Brain microvascular endothelial cell (primary cell): ENCODE results near the gene SDK1.

Experiments used
- DNase-seq: peaks from one replicate; pipeline ENCODE4 v3.0.0-alpha.2; 2020
- H3K27ac ChIP-seq: fragments of 250-450 bp; sonication (Bioruptor Pico); 2 replicates; pipeline ENCODE4 v1.5.1; 2020; ENCODE audit warnings: mild to moderate bottlenecking, moderate library complexity
- H3K27me3 ChIP-seq: fragments of 250-450 bp; sonication (Bioruptor Pico); replicated peaks from 2 replicates; pipeline ENCODE4 v1.5.1; 2020; ENCODE audit warnings: mild to moderate bottlenecking
- H3K36me3 ChIP-seq: fragments of 250-450 bp; sonication (Bioruptor Pico); replicated peaks from 2 replicates; pipeline ENCODE4 v1.5.1; 2020; ENCODE audit warnings: mild to moderate bottlenecking
- H3K4me3 ChIP-seq: 2 replicates; pipeline ENCODE4 v1.5.1; 2011; ENCODE audit warnings: low read depth, mild to moderate bottlenecking, control low read depth, low read length, moderate library complexity
- CTCF ChIP-seq: IDR thresholded peaks from 2 replicates; pipeline ENCODE4 v1.5.1; 2011; ENCODE audit warnings: low read depth, mild to moderate bottlenecking, moderate library complexity, low read length, control low read depth, inconsistent platforms; ENCODE audit errors: missing control alignments
- in situ Hi-C: cut with HindIII; loops from 2 replicates; pipeline ENCODE4 v1.10.0; 2017; ENCODE audit warnings: low sequenced_read_pairs, low pct_ligation_motif_present

Gene SDK1

GRCh38 chr7:4246536-4246935, 945.5 kb downstream of the SDK1 start:
- no peak for DNase-seq
- Histone ChIP-seq H3K36me3 (no peaks in the 10 kb centered on the region), H3K27me3 (no peaks in the 10 kb centered on the region), H3K27ac (no peak overlapping the region), H3K4me3 (no peak overlapping the region)
- TF ChIP-seq CTCF, result no peak
- in situ Hi-C loops, result no loop called here

DNA sequence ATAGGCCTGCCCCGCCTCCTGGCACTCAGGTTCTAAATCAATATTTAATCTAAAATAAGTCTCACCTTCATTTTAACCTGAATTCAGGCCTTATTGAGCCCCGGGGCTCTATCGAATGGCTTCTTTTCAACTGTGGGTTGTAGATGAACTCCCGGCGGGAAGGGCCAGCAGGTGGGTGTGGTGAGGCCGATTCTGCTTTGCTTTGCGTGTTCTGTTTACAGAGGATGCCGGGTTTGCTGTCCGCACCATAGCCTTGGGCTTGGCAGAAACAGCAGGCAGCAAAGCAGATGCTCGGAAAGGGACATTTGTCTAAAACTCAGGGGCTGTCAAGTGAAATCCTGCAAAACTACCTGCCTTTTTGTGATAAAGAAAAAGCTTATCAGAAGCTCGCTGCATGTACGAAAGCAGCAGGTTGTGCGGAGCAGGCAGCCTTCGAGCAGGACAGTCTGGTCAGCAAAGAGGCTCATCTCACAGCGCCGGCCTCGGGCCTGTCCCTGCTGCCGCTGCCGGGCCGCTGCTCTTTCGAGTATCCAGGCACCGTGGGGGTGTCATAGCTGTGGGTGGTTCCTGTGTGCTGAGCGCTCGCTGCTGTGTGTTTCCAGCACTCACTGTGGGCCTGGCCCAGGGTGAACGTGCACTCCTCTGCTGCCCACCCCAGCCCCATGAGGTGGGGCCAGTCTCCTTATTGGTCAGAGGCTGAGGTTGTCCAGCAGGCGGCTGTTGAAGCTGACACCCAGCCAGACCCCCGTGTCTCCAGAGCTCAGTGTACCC, 946.2 kb downstream of the SDK1 start:
- Histone ChIP-seq H3K4me3 (no peak overlapping the region), H3K36me3 (no peaks in the 10 kb centered on the region), H3K27ac (no peak overlapping the region), H3K27me3 (no peaks in the 10 kb centered on the region)
- in situ Hi-C loops, result no loop called here
- TF ChIP-seq CTCF, result no peak
- DNase-seq, result no peak

DNA sequence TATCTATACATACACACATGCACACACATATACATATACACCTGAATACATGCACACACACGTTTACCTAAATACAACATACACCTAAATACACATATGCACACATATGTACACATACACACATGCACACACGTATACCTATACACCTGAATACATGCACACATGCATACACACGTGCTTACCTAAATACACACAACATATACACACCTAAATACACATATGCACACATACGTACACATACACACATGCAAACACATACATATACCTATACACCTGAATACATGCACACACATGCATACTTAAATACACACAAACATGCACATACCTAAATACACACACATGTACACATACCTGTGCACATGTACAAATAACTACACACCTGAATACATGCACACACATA, 947.2 kb downstream of the SDK1 start:
- DNase-seq, result no peak
- Histone ChIP-seq H3K27me3 (no peaks in the 10 kb centered on the region), H3K4me3 (no peak overlapping the region), H3K36me3 (no peaks in the 10 kb centered on the region), H3K27ac (no peak overlapping the region)
- no peak for TF ChIP-seq CTCF
- in situ Hi-C loops, result no loop called here

DNA sequence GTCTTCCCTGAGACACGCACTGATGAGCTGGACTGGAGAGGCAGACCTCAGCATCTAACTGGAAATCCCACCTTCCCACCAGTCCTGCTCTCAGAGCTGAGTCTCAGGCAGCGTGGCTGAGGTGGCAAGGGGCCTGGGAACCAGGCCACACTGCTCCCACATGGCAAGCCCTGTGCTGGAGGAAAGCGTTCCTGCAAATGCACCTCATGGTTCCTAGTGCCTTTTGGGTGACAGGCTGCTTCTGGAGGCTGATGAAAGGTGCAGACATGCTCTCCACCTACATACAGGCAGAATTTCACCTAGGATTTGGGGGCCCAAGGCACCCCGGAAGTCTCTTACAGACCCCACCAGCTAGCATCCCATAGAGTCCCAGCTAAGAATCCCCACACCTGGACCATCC, 948.2 kb downstream of the SDK1 start:
- no peak for DNase-seq
- no peak overlapping the region for H3K27ac ChIP-seq
- no peaks in the 10 kb centered on the region for H3K27me3 ChIP-seq
- no peak overlapping the region for H3K4me3 ChIP-seq
- no peaks in the 10 kb centered on the region for H3K36me3 ChIP-seq
- in situ Hi-C loops, result no loop called here
- no peak for TF ChIP-seq CTCF

DNA sequence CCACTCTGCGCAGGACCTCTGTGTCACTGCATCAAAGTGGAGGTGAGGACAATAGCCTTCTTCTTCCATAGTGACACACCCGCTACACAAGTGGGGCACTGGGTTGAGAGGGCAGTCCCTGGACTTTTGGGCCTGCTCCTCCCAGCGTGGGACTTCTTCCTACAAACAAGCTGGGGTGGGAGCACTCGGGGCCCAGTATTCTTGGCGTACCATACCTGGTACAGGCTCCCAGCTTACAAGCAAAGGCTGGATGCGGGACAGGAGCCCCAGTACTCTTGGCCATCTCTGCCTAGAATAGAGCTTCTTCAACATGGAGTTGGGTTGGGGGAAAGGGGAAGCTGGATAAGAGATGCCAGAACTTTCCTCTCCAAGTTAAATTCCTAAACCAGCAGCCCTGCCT, 954.3 kb downstream of the SDK1 start:
- H3K4me3 ChIP-seq, result no peak overlapping the region
- H3K27me3 ChIP-seq, result no peaks in the 10 kb centered on the region
- H3K27ac ChIP-seq, result no peak overlapping the region
- no peak for TF ChIP-seq CTCF
- in situ Hi-C loops, result no loop called here
- no peak for DNase-seq
- no peaks in the 10 kb centered on the region for H3K36me3 ChIP-seq

DNA sequence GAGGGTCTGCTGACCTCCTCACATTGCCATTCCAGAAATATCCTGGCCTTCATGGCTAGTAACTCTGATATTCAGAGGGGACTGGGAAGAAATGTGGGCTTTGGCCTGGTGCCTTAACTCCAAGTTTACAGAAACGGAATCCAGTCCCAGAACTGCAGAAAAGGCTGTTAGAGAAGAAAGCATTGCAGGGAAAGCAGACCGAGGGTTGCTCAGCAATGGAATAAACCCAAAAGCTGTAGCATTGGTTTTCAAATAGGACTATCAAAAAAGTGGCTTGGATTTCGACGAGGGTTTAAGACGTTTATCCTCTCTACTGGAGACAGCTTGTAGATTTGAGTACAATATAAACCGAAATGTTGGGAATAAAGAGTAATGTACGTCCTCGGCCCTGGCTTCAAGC, 955.2 kb downstream of the SDK1 start:
- H3K36me3 ChIP-seq, result no peaks in the 10 kb centered on the region
- in situ Hi-C loops, result no loop called here
- H3K4me3 ChIP-seq, result no peak overlapping the region
- no peaks in the 10 kb centered on the region for H3K27me3 ChIP-seq
- no peak overlapping the region for H3K27ac ChIP-seq
- no peak for DNase-seq
- TF ChIP-seq CTCF, result no peak
